Superior temporal gyrus (tissue), 1 donor: Measurements from ENCODE around the gene PROC.

Source experiments
- DNase-seq: peaks from one replicate; pipeline ENCODE4 v3.0.0-alpha.2; 2016; ENCODE audit errors: extremely low spot score

PROC gene

DNA sequence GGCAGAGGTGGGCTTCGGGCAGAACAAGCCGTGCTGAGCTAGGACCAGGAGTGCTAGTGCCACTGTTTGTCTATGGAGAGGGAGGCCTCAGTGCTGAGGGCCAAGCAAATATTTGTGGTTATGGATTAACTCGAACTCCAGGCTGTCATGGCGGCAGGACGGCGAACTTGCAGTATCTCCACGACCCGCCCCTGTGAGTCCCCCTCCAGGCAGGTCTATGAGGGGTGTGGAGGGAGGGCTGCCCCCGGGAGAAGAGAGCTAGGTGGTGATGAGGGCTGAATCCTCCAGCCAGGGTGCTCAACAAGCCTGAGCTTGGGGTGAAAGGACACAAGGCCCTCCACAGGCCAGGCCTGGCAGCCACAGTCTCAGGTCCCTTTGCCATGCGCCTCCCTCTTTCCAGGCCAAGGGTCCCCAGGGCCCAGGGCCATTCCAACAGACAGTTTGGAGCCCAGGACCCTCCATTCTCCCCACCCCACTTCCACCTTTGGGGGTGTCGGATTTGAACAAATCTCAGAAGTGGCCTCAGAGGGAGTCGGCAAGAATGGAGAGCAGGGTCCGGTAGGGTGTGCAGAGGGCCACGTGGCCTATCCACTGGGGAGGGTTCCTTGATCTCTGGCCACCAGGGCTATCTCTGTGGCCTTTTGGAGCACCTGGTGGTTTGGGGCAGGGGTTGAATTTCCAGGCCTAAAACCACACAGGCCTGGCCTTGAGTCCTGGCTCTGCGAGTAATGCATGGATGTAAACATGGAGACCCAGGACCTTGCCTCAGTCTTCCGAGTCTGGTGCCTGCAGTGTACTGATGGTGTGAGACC is at the start of gene PROC:
TSS of gene PROC (plus strand) at position 128 of the 812 bp plus-strand sequence. CDS start 1,516 bp downstream, outside the sequence.
- DNase-seq = no peak

DNA sequence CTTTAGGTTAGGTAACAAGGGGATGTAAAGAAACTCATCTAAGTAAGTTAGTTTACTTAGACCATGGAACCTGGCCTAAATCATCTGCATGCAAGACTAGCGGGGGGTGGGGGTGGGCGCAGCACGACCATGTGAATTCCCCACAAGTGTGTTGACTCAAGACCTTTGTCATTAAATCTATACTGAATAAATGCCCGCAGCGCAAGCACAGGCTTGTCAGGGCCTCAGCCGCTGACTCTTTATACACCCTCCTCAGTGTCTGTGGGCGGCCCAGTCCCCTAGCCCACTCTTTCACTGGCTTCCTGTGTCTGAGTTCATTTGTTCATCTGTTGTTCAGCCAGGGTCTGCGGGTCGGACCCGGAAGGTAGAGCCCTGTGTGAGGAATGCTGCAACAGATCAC is 48.2 kb upstream of the PROC start:
- no peak for DNase-seq

DNA sequence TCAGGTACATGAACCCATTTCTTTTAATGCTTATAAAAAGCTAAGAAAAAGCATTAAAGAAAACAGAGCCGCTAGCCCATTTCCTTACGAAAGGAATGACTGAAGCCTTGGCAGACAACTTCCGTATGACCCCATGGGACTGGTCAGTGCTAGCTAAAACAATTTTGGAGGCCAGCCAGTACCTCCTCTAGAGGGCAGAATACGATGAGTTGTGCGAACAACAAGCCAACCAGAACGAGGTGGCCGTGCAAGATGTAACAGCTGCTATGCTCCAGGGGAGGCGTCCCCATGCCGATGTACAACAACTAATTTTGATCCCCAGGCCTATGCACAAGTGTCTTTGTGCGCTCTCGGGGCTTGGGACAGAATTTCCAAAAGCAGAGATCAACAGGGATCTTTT is 47.2 kb upstream of the PROC start:
- DNase-seq = no peak

DNA sequence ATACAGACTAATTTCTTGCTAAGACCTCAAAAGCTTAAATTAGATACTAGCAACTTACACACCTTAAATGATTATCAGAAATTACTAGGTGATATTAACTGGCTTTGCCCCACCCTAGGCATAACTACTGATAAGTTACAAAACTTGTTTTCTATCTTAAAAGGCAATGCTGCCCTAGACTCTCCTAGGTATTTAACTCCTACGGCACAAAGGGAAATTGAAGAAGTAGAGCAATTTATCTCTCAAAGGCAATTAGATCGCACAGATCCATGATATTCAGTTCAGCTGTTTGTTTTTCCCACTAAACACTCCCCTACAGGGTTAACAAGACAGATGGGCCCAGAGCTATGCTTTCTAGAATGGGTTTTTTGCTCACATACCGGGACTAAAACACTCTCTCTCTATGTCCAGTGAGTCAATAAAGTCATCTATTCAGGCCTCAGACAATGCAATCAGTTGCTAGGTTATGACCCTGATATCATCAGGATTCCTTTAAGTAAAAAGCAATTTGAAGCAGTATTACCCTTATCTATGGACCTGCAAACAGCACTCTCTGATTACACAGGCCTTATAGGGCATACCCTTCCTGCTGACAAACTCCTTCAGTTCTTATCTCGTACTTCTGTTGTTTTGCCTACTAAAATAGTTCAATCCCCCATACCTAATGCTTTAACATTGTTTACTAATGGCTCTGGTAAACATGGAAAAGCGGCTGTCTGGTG is 44.7 kb upstream of the PROC start:
- DNase-seq = no peak

DNA sequence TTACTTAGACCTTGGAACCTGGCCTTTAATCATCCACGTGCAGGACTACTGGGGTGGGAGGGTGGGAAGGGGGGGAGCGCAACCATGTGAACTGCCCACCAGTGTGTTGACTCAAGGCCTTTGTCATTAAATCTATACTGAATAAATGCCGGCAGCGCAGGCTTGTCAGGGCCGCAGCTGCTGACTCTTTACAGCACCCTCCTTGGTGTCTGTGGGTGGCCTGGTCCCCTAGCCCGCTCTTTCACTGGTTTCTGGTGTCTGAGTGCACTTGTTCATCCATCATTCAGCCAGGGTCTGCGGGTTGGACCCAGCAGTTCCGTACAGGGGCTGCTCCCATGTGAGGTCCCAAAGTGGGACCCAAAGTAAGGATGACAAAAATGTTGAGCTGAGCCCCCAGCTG is 42.0 kb upstream of the PROC start:
- DNase-seq = no peak

DNA sequence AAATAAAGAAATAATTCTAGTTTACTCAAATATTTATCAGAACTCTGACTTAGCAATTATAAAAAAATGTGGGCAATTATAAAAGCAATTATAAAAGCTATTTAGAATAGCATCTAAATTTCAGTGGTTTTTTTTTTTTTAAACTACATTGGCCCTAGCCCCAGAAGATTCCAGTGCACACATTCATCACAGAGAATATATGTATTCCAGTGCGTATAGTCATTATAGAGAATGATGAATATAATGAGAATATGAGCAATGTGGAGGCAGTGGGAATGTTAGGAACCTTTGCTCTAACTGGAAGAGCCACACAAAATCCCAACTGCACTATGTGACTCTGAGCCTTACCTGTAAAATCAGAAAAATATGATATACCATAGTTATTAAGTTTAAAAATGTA is 41.0 kb upstream of the PROC start:
- DNase-seq = no peak

DNA sequence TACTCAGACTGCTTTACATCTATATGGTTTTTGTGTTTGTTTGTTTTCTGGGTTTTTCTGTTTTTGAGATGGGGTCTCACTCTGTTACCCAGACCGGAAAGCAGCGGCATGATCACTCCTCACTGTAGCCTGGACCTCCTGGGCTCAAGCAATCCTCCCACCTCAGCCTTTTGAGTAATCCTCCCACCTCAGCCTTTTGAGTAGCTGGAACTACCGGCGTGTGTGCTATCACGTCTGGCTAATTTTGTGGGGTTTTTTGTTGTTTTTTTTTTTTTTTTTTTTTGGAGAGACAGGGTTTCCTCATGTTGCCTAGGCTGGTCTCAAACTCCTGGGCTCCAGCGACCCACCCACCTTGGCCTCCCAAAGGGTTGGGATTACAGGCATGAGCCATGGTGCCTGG is 39.5 kb upstream of the PROC start:
- no peak for DNase-seq

DNA sequence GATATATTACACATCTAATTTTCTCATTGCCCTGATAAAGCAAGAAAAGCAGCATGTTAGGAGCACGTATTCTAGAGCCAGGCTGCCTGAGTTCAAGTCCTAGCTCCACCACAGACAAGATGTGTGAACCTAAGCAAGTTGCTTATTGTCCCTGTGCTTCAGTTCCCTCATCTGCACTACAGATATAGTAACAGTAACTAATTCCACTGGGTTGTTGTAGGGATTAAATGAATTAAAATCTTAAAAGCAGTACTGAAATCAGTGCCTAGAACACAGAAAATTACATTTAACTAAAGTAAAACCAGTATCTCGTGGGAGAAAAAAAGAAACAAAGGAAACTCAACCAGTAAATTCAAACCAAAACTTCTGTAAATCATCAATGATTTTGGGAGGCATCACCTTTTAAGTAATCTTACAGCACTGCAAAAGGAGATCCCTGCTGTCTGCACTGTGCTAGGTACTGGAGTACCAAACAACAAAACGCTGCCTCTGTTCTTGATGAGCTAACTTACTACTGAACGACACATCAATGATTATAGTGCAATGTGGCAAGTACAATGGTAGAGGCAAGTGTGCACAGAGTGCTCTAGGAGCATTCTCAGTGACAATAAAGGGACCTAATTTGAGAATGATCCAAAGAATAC is 38.4 kb upstream of the PROC start:
- no peak for DNase-seq

DNA sequence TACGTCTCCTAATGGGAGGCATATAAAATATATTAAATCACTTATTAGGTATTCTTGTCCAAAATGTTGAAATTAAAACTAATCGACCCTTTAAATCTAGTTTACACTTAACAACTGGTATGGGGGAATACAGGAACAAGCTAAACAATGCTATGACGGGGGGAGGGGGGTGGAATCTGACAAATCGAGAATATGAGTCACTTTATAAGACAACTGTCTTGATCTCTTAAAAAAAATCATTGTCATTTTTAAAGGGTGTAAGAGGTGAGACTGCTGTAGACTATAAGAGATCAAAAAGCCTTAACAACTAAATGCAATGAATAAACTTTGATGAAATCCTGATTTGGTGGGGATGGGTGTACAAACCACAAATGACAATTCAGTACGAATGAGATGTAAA is 36.5 kb upstream of the PROC start:
- no peak for DNase-seq

DNA sequence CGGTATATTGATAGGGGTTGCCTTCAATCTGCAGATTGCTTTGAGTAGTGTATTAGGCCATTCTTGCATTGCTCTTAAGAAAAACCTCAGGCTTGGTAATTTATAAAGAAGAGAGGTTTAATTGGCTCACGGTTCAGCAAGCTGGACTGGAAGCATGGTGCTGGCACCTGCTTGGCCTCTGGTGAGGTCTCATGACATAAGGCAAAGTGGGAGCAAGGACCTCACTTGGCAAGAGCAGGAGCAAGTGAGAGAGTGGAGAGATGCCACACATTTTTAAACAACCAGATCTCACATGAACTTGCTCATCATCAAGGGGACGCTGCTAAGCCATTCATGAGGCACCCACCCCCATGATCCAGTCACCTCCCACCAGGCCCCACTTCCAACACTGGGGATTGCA is 35.4 kb upstream of the PROC start:
- no peak for DNase-seq

DNA sequence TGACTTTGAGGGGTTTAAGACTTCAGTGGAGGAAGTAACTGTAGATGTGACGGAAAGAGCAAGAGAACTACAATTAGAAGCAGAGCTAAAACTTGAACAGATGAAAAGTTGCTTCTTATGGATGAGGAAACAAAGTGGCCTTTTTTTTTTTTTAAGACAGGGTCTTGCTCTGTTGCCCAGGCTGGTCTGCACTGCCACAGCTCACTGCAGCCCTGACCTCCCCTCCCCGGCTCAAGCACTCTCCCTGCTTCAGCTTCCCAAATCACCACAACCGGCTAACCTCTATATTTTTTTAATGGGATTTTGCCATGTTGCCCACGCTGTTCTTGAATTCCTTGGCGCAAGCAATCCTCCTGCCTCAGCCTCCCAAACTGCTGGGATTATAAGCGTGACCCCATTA is 33.7 kb upstream of the PROC start:
- no peak for DNase-seq

DNA sequence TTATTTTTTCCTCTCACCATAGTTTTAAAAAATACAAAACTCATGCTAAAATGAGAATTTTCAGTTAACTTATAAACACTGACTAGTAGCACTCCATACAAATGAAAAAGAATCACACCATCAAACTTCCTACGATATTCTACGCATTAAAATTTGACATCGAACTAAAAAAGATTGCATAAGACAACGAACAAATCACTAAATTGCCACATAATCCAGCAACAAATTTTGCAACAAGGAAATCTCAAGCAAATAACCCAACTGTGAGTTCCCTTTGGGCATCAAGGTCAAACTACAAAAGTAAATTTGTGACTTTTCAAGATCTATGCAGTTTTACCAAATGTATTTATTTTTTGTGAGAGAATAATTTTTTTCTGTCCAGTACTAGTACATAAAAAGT is 32.0 kb upstream of the PROC start:
- DNase-seq = no peak

DNA sequence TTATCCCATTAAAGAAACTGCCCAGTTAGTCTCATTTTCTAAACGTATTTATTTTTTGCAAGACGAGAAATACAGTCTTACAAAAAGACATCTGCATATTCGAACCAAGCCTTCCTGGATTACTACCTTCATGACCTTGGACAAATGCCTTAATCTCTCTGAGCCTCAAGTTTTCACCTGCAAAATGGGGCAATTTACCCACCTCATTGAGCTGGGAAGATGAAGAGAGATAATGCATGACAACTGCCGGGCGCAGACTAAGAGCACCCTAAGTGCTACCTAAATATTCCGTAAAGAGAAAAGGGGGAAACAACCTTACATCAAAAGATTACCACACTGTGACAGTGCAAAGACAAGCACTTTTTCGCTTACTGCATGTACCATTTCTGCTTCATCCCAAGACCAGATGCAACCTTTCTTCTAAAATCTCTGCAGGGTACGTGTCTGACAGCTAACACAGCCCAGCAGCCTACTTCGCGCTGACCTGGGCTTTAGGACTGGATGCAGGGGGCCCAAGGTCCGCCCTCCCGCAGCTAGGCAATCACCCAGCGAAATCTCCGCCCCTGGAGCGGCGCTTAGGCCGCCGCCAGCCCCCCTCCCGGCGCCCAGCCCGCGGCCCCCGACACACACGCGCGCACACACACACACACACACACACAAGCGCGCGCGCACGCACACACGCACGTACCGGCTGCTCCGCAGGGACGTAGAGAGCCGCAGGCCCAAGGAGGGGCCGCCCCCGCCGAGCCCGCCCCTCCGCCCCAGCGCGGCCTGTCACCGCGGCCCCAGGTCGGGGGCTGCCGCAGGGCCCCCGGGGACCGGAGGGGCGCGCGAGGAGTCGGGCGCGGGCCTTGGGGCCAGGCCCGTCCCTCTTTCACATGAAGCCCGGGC is 31.2 kb upstream of the PROC start:
- DNase-seq = peak; percentile 79

DNA sequence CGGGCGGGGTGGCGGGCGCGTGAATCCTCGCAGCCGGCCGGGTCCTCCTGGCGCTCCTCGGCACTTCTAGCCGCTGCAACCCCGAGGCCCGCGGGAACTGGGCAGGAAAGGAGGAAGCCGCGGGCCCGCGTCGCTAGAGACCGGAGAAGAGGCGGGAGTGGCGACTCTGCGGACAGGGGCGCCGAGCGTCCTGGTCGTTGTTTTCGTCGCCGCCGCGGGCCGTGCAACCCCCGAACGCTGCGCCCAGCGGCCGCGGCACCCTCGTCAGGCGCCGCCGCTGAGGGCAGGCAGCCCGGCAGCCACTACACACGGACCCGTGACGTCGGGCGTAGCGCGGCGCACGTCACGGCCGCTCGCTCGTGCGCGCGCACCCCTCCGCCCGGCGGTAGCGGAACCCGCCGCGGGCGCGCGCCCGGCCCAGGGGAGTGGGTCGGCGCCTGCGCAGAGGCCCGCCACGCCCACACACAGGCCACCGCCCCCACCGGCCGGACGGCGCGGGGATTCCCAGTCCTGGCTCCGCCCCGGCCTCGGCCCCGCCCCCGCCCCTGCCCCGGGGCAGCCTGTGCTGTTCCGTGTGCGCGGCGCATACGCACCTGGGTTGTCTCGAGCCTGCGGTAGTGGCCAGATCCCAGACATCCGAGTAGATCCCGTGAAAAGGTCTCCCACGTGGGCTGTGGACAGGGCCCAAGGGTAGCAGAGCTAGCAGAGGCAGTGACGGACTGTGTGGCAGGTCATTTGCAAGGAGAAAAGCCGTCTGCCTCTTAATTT is 30.4 kb upstream of the PROC start, which contains the start of gene MAP3K2:
TSS of gene MAP3K2 (minus strand) at position 321 of the 768 bp plus-strand sequence. CDS start 44,846 bp downstream, outside the sequence.
- peak; percentile 89 for DNase-seq

DNA sequence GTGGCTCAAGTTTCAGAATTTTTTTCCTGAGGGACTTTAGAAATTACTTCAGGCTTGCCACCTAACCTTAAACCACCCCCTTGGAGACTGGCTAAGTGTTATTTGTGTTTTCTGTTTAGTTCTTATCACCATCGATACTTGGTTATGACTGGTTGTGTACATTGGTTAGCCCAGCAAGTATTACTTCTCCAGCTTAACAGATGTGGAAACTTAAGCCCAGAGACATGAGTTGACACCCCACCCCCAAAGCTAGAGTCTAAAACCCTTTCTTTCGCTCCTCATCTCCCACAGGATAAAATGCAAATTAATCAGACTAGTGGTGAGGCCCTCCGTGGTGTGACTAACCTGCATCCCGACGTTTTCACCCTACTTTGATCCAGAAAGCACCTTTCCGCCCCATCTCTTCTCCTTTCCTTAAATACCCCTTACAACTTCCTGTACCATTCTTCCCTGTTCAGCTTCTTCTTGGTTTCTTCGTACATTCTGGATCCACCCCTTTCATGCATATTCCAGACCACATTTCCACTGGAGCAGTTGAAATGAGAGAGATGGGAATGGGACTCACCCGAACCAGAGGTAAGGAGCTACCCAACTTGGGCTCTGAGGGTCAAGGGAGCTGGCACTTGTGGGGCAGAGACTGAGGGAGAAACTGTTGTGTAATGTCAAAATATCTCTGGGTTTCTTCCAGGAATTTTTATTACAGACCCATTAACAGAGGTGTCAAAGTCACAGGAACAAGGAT is 29.6 kb upstream of the PROC start:
- DNase-seq = no peak

DNA sequence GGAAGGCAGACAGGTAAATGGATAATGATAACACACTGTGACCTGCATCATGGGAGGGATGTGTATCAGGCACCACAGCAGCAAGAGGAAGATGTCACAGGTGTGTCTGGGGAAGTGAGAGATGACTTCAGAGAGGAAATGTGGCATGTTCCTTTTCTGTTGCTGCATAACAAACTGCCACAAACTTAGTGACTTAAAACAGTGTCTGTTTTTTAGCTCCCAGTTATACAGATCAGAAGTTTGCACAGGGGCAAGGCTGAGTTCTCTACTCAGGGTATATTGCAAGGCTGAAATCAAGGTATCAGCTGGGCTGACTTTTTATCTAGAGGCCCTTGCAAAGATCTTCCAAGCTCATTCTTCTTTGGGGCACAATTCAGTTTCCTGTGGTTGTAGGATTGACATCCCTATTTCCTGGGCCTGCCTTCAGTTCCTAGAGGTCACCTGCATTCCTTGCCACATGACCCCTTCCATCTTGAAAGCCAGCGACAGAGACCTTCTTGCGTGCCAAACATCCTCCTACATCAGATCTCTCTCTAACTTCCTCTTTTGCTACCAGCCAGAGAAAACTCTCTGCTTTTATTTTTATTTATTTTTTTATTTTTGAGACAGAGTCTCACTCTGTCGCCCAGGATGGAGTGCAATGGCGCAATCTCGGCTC is 28.3 kb upstream of the PROC start:
- no peak for DNase-seq

DNA sequence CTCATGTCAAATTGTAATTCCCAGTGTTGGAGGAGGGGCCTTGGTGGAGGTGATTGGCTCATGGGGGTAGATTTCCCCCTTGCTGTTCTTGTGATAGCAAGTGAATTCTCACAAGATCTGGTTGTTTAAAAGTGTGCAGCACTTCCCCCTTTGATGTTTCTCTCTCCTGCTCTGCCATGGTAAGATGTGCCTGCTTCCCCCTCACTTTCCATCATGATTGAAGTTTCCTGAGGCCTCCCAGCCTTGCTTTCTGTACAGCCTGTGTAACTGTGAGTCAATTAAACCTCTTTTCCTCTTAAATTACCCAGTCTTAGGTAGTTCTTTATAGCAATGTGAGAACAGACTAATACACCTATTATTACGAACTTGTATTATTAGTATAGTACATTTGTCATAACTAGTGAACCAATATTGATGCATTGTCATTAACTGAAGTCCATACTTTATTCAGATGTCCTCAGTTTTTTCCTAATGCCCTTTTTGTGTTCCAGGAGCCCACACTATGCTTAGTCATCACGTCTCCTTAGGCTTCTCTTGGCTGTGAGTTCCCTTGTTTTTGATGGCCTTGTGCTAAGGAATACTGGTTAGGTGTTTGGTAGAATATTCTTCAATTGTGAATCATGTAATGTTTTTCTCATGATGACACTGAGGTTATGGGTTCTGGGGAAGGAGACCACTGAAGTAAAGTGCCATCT is 25.9 kb upstream of the PROC start:
- DNase-seq = no peak

DNA sequence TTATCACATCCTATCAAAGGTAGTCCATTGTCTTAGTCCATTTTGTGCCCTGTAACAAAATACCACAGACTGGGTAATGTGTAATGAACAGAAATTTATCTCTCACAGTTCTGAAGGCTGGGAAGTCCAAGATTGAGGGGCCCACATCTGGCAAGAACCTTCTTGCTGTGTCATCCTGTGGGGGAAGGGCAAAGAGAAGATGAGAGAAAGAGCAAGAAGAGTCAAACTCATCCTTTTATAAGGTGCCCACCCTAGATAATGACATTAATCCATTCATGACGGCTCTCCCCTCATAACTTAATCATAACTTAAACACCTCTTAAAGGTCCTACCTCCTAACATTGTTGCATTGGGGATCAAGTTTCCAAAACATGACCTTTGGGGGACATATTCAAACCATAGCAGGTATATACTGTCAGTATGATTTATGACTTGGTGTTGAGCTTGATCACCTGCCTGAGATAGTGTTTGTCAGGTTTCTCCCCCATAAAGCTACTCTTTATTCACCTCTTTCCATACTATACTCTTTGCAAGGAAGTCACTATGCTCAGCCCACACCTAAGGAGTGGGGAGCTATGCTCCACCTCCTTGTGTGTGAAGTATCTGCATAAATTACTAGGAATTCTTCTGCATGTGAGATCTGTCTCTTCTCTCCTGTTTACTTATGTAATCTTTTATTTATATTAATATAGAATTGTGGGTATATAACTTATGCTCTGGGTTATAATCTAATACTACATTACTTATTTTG is 25.2 kb upstream of the PROC start:
- no peak for DNase-seq
